Esophagus (tissue), 2 donors: Measurements from ENCODE around the gene CLEC2L. TPM values are rescaled to one million over a fixed set of nuclear protein-coding genes. Genes with fewer than 3 reads are reported as not detected.

Experiments used
- H3K27ac ChIP-seq, 2 donors: one replicate each; pipeline ENCODE4 v1.5.1; 2013; ENCODE audit warnings: low read depth in 2 of 2, mild to moderate bottlenecking in 2 of 2, inconsistent platforms in 1 of 2, low read length in 1 of 2, moderate library complexity in 1 of 2
- H3K27me3 ChIP-seq, 2 donors: one replicate each; pipeline ENCODE4 v1.6.1; 2013; ENCODE audit warnings: low read length in 2 of 2, control low read depth in 1 of 2, mild to moderate bottlenecking in 1 of 2; ENCODE audit not compliant: insufficient read depth in 2 of 2, control insufficient read depth in 1 of 2
- H3K36me3 ChIP-seq, 2 donors: one replicate each; pipeline ENCODE4 v1.6.1; 2013; ENCODE audit warnings: low read length in 1 of 2; ENCODE audit not compliant: control insufficient read depth in 2 of 2, insufficient read depth in 2 of 2
- H3K4me1 ChIP-seq, 2 donors: one replicate each; pipeline ENCODE4 v1.6.1; 2013; ENCODE audit warnings: low read length in 1 of 2; ENCODE audit not compliant: control insufficient read depth in 2 of 2, insufficient read depth in 2 of 2
- H3K4me3 ChIP-seq, 2 donors: one replicate each; pipeline ENCODE4 v1.5.1; 2013; ENCODE audit warnings: low read length in 2 of 2, mild to moderate bottlenecking in 2 of 2, low read depth in 1 of 2, moderate library complexity in 1 of 2
- H3K9me3 ChIP-seq, 2 donors: one replicate each; pipeline ENCODE4 v1.6.1; 2013; ENCODE audit warnings: mild to moderate bottlenecking in 2 of 2, low read depth in 1 of 2, low read length in 1 of 2, moderate library complexity in 1 of 2; ENCODE audit not compliant: control insufficient read depth in 2 of 2, insufficient read depth in 1 of 2
- WGBS, 2 donors: extraction: QIAGEN DNeasy Blood & Tissue Kit; methylation state at CpG; one replicate each; pipeline ENCODE4 v1.1.7; 2013; 5-methylcytosine and 5-hydroxymethylcytosine counted together
- polyA plus RNA-seq, 2 donors: library from polyadenylated mRNA; stranded (reverse); fragments of 200-250 nt; gene quantifications; one replicate each; pipeline ENCODE4 v1.2.3, GENCODE V29; 2013
- donor health status: healthy with polysubstance abuse.
- donor health status: Bipolar disorder and iron deficiency.

CLEC2L gene
- under 1 TPM in 1 of 2 donors, not detected in 1; 0.04 TPM for polyA plus RNA-seq

GRCh38 chr7:139523199-139523941 lies at the start of gene CLEC2L:
Gene CLEC2L, plus strand, starts transcription at chr7:139523685. Its CDS starts 243 bp downstream, at chr7:139523928.
- no peak within 1 kb of the TSS for H3K27ac ChIP-seq
- peak within 1 kb of the TSS; percentile 14 to 38 for H3K4me3 ChIP-seq
- peaks cover 6 to 8% of the 10 kb centered on the region in 2 donors for H3K27me3 ChIP-seq
- WGBS, 2 donors, result 3% methylated on average over 52 to 75 of the region's 75 CpGs
- H3K36me3 ChIP-seq, result no peaks in the 10 kb centered on the region
- peaks cover 0 to 3% of the 10 kb centered on the region in 2 donors for H3K9me3 ChIP-seq
- peaks cover 3 to 9% of the 10 kb centered on the region in 2 donors for H3K4me1 ChIP-seq

- Histone ChIP-seq H3K9me3 (no peaks in the 10 kb centered on the region), H3K27ac (no peak overlapping the region), H3K27me3 (no peaks in the 10 kb centered on the region), H3K4me3 (no peak overlapping the region), H3K36me3 (peaks cover 0 to 4% of the 10 kb centered on the region in 2 donors), H3K4me1 (peaks cover 0 to 2% of the 10 kb centered on the region in 2 donors)
- 80 to 84% methylated on average over 8 of the region's 8 CpGs for WGBS, 2 donors
These were observed 47.3 kb upstream of the CLEC2L start for GRCh38 chr7:139476139-139476538.

- H3K36me3 ChIP-seq, result peaks cover 0 to 4% of the 10 kb centered on the region in 2 donors
- H3K4me3 ChIP-seq, result no peak overlapping the region
These were observed 46.6 kb upstream of the CLEC2L start for GRCh38 chr7:139476891-139477290.

GRCh38 chr7:139479620-139480019 lies 43.9 kb upstream of the CLEC2L start:
- Histone ChIP-seq H3K9me3 (no peaks in the 10 kb centered on the region), H3K4me3 (no peak overlapping the region), H3K27ac (no peak overlapping the region), H3K27me3 (peaks cover 0 to 2% of the 10 kb centered on the region in 2 donors), H3K4me1 (peaks cover 5 to 10% of the 10 kb centered on the region in 2 donors), H3K36me3 (peaks cover 0 to 2% of the 10 kb centered on the region in 2 donors)
- 38 to 45% methylated on average over 4 of the region's 4 CpGs for WGBS, 2 donors

More at GRCh38 chr7:139476891-139477290, 46.6 kb upstream of the CLEC2L start:
- Histone ChIP-seq H3K4me1 (no peaks in the 10 kb centered on the region), H3K27ac (no peak overlapping the region), H3K9me3 (no peaks in the 10 kb centered on the region), H3K27me3 (no peaks in the 10 kb centered on the region)
- 77 to 87% methylated on average over 6 of the region's 6 CpGs for WGBS, 2 donors

DNA sequence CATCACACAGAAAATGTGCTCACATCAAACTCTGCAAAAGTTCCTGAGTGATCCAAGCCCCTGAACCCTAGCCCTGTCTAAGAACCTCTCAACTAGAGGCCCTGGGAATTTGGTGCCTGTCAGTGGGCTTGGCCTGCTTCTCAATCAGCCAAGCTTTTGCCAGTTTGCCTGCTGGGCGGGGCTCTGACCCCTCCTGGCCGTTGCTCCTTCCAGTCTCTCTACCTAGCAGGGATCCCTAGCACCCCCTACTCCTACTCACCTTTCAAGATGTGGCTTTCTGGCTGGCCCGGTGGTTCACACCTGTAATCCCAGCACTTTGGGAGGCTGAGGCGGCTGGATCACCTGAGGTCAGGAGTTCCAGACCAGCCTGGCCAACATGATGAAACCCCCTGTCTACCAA lies 42.1 kb upstream of the CLEC2L start:
- peaks cover 5 to 10% of the 10 kb centered on the region in 2 donors for H3K4me1 ChIP-seq

DNA sequence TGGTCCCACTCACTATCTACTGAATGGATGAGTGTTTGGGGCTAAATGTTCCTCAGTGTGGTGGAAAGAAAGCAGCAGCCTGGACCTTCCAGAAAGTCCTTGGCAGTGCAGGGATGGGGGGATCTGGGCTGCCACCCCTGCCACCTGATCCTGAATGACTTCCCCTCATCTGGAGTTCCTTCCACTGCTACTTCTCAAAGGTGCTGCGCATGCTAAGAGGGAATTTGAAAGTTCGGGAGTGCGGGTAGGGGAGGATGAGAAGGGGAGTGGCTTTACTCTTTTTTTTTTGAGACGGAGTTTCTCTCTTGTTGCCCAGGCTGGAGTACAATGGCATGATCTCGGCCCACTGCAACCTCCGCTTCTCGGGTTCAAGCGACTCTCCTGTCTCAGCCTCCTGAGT lies 41.4 kb upstream of the CLEC2L start:
- H3K9me3 ChIP-seq, result no peaks in the 10 kb centered on the region
- no peaks in the 10 kb centered on the region for H3K36me3 ChIP-seq
- H3K4me3 ChIP-seq, result peak overlapping the region in 1 of 2 donors; percentile 11
- WGBS, 2 donors, result 67 to 78% methylated on average over 8 of the region's 8 CpGs
- peaks cover 5 to 10% of the 10 kb centered on the region in 2 donors for H3K4me1 ChIP-seq
- no peak overlapping the region for H3K27ac ChIP-seq
- H3K27me3 ChIP-seq, result peaks cover 0 to 2% of the 10 kb centered on the region in 2 donors

More for the DNA sequence above, 42.1 kb upstream of the CLEC2L start:
- H3K27ac ChIP-seq, result no peak overlapping the region
- H3K27me3 ChIP-seq, result peaks cover 0 to 2% of the 10 kb centered on the region in 2 donors
- 73 to 75% methylated on average over 4 of the region's 4 CpGs for WGBS, 2 donors
- H3K9me3 ChIP-seq, result no peaks in the 10 kb centered on the region
- H3K4me3 ChIP-seq, result no peak overlapping the region
- H3K36me3 ChIP-seq, result no peaks in the 10 kb centered on the region

DNA sequence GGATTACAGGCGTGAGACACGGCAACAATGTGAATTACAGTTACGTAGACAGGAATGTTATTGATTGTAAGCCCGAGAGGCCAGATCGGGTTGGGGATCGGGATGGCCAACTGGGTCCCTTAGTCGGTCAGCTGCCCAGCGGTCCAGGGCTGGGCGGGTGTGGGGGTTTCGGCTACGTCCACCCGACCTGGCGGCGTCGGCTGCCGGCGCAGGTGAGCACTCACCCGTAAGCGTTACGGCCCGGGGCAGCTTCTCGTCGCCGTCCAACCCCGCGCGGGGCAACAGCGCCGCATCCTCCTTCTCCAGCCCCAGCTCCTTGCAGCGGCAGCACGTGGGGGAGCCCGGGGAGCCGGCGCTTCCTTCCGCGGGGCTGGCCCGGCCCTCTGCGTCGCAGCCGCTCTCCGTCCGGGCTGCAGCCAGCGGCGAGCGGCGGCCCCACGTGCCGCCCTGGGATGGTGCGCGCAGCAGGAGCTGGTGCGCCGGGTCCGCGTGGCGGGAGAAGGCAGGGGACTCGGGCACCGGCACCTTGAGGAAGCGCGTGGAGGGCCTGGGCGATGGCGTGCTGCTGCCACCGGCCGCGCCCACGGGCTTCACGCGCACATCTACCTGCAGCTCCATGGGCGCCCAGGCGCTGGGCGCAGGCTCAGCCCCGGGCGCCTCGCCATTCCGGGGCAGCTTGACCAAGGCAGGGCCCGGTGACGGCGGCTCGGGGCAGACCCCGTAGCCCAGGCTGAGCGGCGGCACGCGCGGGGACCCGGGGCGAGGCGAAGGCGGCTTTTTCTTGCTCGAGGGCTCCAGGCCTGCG lies 40.6 kb upstream of the CLEC2L start:
- peaks cover 5 to 10% of the 10 kb centered on the region in 2 donors for H3K4me1 ChIP-seq
- no peaks in the 10 kb centered on the region for H3K9me3 ChIP-seq
- H3K27ac ChIP-seq, result peak overlapping the region in 1 of 2 donors; percentile 69
- 3 to 4% methylated on average over 86 to 90 of the region's 90 CpGs for WGBS, 2 donors
- peaks cover 0 to 2% of the 10 kb centered on the region in 2 donors for H3K27me3 ChIP-seq
- no peaks in the 10 kb centered on the region for H3K36me3 ChIP-seq
- peak overlapping the region; percentile 63 to 68 for H3K4me3 ChIP-seq

DNA sequence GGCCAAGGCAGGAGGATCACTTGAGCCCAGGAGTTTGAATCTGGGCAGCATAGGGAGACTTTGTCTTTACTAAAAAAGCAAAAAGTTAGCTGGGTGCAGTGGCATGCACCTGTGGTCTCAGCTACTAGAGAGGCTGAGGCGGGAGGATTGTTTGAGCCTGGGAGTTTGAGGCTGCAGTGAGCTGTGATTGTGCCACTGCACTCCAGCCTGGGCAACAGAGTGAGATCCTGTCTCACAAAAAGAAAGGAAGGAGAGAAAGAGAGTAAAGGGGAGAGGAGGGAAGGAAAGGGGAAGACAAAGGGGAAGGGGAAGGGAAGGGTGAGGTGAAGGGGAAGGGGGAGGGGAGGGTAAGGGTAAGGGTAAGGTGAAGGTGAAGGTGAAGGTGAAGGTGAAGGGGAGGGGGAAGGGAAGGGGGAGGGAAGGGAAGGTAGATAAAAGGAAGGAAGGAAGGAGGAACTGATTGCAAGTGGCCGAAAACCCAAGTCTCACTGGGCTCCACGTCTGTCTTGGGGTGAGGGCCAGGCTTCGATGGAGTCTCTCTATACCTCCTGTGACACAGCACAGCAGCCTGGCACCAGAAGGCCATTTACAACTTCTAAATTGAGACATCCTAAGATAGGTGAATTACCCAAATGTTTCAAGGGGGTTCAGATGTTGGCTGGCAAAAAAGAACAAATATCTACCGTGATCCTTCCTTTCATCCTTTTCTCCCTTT lies 36.0 kb upstream of the CLEC2L start:
- Histone ChIP-seq H3K9me3 (peaks cover 0 to 2% of the 10 kb centered on the region in 2 donors), H3K36me3 (no peaks in the 10 kb centered on the region), H3K27ac (no peak overlapping the region), H3K4me1 (peaks cover 5 to 11% of the 10 kb centered on the region in 2 donors), H3K4me3 (no peak overlapping the region), H3K27me3 (peaks cover 0 to 2% of the 10 kb centered on the region in 2 donors)
- WGBS, 2 donors, result 86 to 88% methylated on average over 5 of the region's 5 CpGs

- no peak overlapping the region for H3K4me3 ChIP-seq
- 74 to 77% methylated on average over 4 of the region's 4 CpGs for WGBS, 2 donors
- no peaks in the 10 kb centered on the region for H3K36me3 ChIP-seq
- peaks cover 0 to 2% of the 10 kb centered on the region in 2 donors for H3K9me3 ChIP-seq
- no peak overlapping the region for H3K27ac ChIP-seq
- no peaks in the 10 kb centered on the region for H3K27me3 ChIP-seq
- peaks cover 0 to 4% of the 10 kb centered on the region in 2 donors for H3K4me1 ChIP-seq
These were observed 34.7 kb upstream of the CLEC2L start for GRCh38 chr7:139488810-139489209.
